ENCODE measurements around the gene OLFM1.

DNA sequence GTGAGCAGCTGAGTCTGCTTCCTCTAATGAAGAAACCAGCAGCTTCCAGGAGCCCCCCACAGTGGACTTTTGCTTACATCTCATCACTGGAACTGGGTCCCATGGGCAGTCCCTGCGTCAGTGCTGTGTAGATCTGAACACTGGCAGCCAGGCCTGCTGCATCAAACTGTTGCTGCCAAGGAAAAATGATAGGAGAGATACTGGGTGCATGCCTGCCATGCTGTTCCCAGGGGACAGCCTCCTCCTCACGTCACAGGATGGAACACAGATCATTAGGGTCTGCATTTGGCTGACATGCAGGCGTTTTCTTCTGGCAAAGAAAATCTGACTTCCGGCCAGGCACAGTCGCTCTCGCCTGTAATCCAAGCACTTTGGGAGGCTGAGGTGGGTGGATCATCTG lies 67.9 kb downstream of the OLFM1 start:
- TF ChIP-seq, protein P1, sequence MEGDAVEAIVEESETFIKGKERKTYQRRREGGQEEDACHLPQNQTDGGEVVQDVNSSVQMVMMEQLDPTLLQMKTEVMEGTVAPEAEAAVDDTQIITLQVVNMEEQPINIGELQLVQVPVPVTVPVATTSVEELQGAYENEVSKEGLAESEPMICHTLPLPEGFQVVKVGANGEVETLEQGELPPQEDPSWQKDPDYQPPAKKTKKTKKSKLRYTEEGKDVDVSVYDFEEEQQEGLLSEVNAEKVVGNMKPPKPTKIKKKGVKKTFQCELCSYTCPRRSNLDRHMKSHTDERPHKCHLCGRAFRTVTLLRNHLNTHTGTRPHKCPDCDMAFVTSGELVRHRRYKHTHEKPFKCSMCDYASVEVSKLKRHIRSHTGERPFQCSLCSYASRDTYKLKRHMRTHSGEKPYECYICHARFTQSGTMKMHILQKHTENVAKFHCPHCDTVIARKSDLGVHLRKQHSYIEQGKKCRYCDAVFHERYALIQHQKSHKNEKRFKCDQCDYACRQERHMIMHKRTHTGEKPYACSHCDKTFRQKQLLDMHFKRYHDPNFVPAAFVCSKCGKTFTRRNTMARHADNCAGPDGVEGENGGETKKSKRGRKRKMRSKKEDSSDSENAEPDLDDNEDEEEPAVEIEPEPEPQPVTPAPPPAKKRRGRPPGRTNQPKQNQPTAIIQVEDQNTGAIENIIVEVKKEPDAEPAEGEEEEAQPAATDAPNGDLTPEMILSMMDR (IDR thresholded peaks at IDR 0.05 in 2 of 3, conservative IDR thresholded peaks at IDR 0.05 in 1 of 3; ENCODE audit: insufficient read depth in 2 of 3, low read depth in 1 of 3, low read length in 3 of 3) = no peak
- TF ChIP-seq EZH2 (IDR thresholded peaks at IDR 0.05; ENCODE audit: borderline replicate concordance, low read depth, low read length) = no peak
- no peak for TF ChIP-seq JUN (IDR thresholded peaks at IDR 0.05; ENCODE audit: borderline replicate concordance, low read depth, low read length)
- TF ChIP-seq JUN (CRISPR knock-in tag; IDR thresholded peaks at IDR 0.05; ENCODE audit: borderline replicate concordance) = no peak
- TF ChIP-seq POU5F1 (IDR thresholded peaks at IDR 0.05; ENCODE audit: borderline replicate concordance, low read depth, low read length, partially characterized antibody) = no peak
- no peak for TF ChIP-seq ZNF384 (IDR thresholded peaks at IDR 0.05; ENCODE audit: low read depth, low read length)
- no peak for TF ChIP-seq RFX1 (IDR thresholded peaks at IDR 0.05)
- TF ChIP-seq FOXK2 (conservative IDR thresholded peaks at IDR 0.05 in 1 of 2, IDR thresholded peaks at IDR 0.05 in 1 of 2; ENCODE audit: low read depth in 2 of 2) = no peak
- TF ChIP-seq ELF2 (CRISPR knock-in tag; IDR thresholded peaks at IDR 0.05) = no peak
- no peak for TF ChIP-seq CREB1 (IDR thresholded peaks at IDR 0.05)
- TF ChIP-seq CREB1 (CRISPR knock-in tag; IDR thresholded peaks at IDR 0.05) = no peak

Measured in K562 (cell line).